ENCODE measurements around the gene GPR34. TPM values are rescaled to one million over a fixed set of nuclear protein-coding genes. Genes with fewer than 3 reads are reported as not detected.

GPR34 gene
- total and polyA plus RNA-seq, 7 experiments from 2014 or later = 0.12 to 2.1 (median 0.75) TPM; not detected in 1

GRCh38 chrX:41739871-41740270 lies 51.1 kb downstream of the GPR34 start:
- Histone ChIP-seq H3K27ac (ENCODE audit: low read depth, low read length) (no peak overlapping the region), H3K36me3 (ENCODE audit: control insufficient read depth in 2 of 3, insufficient read depth in 3 of 3, low read length in 3 of 3) (no peaks in the 10 kb centered on the region), H3K9me3 (ENCODE audit: control insufficient read depth in 2 of 3, low read length in 3 of 3) (no peaks in the 10 kb centered on the region), H3K4me3 (ENCODE audit: low read length) (no peak overlapping the region), H3K27me3 (ENCODE audit: control insufficient read depth in 2 of 2, insufficient read depth in 2 of 2, low read length in 2 of 2) (no peaks in the 10 kb centered on the region), H3K4me1 (ENCODE audit: control insufficient read depth in 2 of 2, insufficient read depth in 2 of 2, low read length in 2 of 2) (no peaks in the 10 kb centered on the region)
- Mint-ChIP-seq H3K36me3 (peaks cover 0 to 20% (median 10%) of the 10 kb centered on the region in 5 donors), H3K4me1 (peaks cover 0 to 22% (median 8%) of the 10 kb centered on the region in 7 donors), H3K4me3 (no peak overlapping the region), H3K27me3 (no peaks in the 10 kb centered on the region), H3K27ac (no peak overlapping the region), H3K9me3 (no peaks in the 10 kb centered on the region)
- ChIA-PET POLR2A (no interaction called here), CTCF (no interaction called here)
- intact Hi-C loops (cut with micrococcal nuclease) = loop anchor here in 1 of 2 donors (10.0 kb wide), 1 partner anchor 295 kb away; the partner anchor contains the start of gene NYX
- DNase-seq = no peak
- ATAC-seq = no peak

Other genes starting within 250 kb of the GPR34 start
- not detected for gene NYX, start 241.6 kb upstream of the GPR34 start, total RNA-seq
- gene NYX, start 241.6 kb upstream of the GPR34 start, polyA plus RNA-seq = not detected
- under 1 TPM in 2 of 5 experiments, not detected in 3; 0.16 to 0.59 TPM for gene GPR82, start 35.2 kb downstream of the GPR34 start, total RNA-seq
- under 1 TPM; 0.26 to 0.45 TPM for gene GPR82, start 35.2 kb downstream of the GPR34 start, polyA plus RNA-seq
- gene CASK, start 234.6 kb downstream of the GPR34 start, total RNA-seq = 10 to 100 TPM; 31.5 to 72.4 (median 65.0) TPM
- gene CASK, start 234.6 kb downstream of the GPR34 start, polyA plus RNA-seq = 1 to 10 TPM; 5.6 to 6.1 TPM